HG02938 (cell line): ENCODE data around the gene KIF5C.

Experiments used
- ATAC-seq: cut with Tn5 transposase; IDR thresholded peaks from one replicate; pipeline ENCODE4 v1.9.1; 2021; ENCODE audit warnings: mild to moderate bottlenecking, moderate library complexity; ENCODE audit not compliant: unreplicated experiment

KIF5C gene

GRCh38 chr2:148984449-148984848, 109.4 kb downstream of the KIF5C start:
- no peak for ATAC-seq

DNA sequence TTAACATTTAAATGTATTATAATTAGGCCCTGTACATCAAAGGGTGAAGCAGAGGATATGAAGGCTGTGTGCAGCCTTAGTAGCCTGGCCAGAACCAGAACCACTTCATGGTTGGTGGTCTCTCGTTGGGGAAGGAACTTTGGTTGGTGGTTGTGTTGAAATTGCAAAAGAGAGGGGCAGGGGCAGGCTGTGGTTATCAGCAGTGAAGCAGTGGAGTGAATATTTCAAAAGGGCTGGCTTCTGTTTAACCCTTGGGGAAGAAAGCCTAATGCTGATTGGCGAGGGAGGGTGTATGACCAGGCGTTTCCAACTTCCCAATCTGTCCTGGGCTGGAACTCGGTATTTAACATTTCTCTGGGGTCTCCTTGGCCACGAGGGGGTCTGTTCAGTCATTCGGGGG, 112.3 kb downstream of the KIF5C start:
- no peak for ATAC-seq

DNA sequence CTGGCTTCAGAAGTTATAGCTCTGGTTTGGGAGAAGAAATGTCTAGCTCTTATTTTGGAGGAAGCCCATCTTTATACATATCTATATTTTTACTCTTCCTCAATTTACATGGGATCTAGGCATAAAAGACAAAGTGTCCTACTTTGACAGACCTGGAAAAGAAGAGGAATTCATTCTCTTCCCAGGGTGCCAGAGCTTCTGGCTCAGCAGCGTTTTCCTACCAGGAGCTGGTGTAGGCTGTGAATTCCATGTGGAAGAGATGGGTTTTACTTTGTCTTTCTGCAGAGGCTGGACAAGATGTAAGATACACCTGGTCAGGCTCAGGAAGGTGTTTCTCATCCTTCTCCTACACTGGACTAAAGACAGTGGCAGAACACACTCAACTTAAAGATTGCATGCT, 113.3 kb downstream of the KIF5C start:
- ATAC-seq, result no peak

DNA sequence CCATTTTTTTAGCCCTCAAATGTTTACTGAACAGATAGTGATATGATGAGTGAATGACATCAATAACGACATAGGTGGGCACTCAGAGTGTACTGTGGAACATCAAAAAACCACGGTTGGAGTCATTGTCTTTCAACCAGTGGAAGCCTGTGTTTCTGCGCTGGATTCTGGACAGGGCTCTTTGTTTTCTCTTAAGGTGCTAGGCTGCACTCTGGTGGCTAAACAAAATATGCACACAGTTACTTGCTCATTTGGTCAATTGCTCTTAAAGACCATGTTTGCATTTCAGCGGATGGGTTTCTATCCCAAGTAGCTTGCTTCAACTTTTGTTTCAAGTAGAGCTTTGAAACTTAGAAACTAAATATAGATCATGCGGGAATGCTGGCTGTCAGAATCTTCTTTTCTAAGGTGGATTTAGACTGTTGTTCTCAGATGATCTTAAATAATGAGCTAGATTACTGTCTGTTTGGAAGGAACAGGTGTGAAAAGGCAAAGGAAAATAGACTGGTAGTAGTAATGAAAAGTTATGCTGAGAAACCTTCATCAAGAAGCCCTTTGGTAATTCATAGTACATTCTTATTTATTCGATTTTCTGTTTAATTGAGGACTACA, 115.0 kb downstream of the KIF5C start:
- no peak for ATAC-seq

GRCh38 chr2:148990968-148991367, 115.9 kb downstream of the KIF5C start:
- no peak for ATAC-seq

GRCh38 chr2:148992448-148992847, 117.4 kb downstream of the KIF5C start:
- no peak for ATAC-seq

GRCh38 chr2:148993351-148993750, 118.3 kb downstream of the KIF5C start:
- no peak for ATAC-seq

GRCh38 chr2:148994341-148994740, 119.3 kb downstream of the KIF5C start:
- no peak for ATAC-seq

DNA sequence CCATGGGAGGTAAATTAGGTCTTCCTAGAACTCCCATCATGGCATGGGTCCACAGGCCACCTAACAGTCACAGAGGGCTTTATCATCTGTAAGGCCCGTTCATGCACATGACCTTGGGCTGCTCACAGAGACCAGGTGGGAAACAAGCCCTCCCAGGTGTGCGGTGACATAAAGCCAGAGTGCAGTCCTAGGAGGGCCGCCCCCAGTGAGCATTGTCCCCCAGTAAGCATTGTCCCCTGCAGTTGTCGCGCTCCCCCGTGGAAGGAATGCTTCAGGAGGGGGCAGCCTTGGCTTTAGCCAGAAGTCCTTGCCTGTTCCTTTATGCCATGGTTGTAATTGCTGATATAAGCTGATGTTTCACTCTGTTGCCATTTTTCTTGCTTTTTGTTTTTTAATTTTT, 121.8 kb downstream of the KIF5C start:
- ATAC-seq, result no peak

- no peak for ATAC-seq
Measured at GRCh38 chr2:148998165-148998830, 123.3 kb downstream of the KIF5C start.

GRCh38 chr2:148998831-148999200, 123.8 kb downstream of the KIF5C start:
- no peak for ATAC-seq

DNA sequence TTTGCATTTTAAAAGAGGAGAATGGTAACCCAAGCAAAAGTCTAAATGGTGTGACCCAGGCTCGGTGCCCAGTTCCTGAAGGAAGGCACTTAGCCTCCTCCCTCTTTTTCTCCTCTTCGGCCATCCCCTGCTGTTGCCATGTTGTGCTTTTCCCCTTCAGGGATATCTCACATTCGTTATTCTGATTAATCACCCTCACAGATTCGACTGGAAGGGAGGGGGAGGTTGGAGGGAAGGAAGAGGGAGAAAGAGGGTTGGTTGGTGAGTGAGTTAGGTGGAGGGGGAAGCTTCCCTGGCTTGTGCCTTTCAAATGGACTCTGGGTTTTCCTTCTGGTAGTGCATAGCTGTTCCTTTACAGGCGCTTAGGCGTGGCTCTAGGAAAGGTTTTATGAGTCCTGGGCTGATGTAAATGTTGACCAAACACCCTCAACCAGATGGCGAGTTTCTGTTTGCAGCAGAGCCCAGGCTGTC, 124.5 kb downstream of the KIF5C start:
- no peak for ATAC-seq

GRCh38 chr2:149000158-149000938, 125.3 kb downstream of the KIF5C start:
- no peak for ATAC-seq

GRCh38 chr2:149001496-149001895, 126.5 kb downstream of the KIF5C start:
- no peak for ATAC-seq

GRCh38 chr2:149002378-149002890, 127.4 kb downstream of the KIF5C start:
- no peak for ATAC-seq

DNA sequence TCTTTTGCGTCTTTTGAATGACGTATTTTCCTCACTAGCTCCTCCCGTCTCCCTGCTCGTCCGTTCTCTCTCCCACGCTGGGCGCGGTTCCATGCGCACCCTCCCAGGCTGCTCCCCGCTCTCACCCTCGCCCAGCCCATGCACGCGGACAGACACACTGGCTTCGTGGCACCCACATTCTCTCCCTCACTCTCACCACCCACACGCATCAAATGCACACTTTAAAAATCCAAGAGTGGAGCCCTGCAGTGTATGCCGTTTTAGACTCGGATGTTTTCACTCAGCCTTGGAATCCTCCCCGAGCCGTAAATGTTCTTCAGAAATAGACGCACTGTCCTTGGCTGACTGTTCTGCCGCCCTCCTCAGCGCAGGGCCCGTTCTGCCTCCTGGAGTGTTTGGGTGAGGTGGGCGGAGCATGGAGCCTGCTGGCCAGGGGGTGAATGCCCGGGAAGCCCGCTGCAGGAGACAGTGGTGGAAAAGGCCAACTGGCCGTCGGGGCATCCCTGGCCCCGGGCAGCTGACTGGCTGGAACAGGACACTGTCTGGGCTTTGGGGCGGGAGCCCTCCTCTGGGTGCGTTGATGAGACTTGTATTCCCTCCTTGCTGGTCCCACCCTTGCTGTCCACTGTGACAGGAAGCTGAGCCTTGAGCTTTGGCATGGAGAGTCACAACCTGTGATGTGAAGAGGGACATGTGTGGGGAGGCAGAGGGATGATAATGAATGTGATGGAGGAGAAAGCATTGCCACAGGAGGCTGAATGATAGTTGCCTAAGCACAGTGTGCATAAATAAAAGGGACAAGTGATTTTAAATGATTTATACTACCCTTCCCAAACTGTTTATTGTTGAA, 128.1 kb downstream of the KIF5C start:
- no peak for ATAC-seq

GRCh38 chr2:149004836-149005235, 129.8 kb downstream of the KIF5C start:
- ATAC-seq, result no peak

DNA sequence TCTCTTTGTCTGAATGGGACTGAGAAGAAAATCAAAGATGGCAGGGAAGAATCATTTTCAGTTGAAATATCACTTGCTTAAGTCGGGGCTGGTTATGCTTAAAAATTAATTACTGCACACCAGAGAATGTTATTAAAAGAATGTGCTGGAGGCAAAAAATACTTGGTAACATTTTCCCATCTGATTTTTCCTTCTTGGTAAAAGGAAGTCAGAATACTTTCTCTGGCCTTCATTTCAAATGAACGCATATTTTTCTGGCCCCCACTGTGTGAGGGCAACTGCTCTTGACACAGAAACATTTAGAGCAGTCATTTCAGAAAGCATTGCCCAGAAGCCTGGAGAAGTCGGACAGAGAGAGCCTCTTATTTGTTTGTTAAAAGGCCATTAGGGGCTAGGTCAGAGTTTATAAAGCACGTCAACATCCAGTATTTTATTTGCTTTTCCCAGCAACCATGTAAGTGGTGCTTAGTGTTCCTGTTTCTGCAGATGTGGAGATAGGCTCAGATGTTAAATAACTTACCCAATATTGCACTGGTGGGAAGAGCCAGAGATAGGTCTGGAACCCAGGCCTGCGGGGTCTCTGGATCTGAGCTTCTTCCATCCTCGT, 130.5 kb downstream of the KIF5C start:
- no peak for ATAC-seq

DNA sequence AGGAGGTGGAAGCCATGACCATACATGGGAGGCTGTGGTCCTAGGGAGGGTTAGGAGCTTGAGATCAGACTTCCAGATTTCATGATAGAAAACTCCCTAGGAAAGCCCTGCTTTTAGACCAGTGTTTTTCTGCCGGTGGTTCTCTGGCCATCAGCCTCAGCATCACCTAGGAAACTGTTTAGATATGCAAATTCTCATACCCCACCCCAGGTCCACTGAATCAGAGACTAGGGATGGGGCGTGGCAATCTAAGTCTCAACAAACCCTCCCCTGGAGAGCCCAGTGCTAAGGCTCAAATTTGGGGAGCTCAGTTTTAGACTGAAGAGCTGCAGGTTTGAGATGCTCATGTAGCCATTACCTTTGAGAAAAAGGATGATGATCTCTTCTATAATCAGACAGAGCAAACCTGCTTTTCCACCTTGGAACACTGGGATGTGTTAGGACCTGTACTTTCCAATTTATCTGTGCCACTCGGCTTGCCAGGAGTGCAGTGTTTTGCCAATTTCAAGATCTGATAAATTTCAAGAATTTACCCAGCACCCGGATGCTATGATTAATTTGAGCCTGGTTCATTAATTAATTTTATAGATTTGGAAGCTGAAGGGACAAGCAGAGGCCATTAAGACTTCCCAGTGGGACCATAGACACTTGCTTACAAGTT, 132.0 kb downstream of the KIF5C start:
- no peak for ATAC-seq

- ATAC-seq, result no peak
Measured at GRCh38 chr2:149008381-149008780, 133.4 kb downstream of the KIF5C start.
